GM19324 (cell line): ENCODE results near the gene CEP97.
"Not testable (repeated sequence)": the region's sequence is repeated elsewhere in the genome, so short reads cannot be mapped to it uniquely, and the experiment has no call there.

Source experiments
- ATAC-seq: cut with Tn5 transposase; IDR thresholded peaks from one replicate; pipeline ENCODE4 v1.9.1; 2021; ENCODE audit warnings: mild to moderate bottlenecking, moderate library complexity; ENCODE audit not compliant: unreplicated experiment, low FRiP score

CEP97 gene, protein sequence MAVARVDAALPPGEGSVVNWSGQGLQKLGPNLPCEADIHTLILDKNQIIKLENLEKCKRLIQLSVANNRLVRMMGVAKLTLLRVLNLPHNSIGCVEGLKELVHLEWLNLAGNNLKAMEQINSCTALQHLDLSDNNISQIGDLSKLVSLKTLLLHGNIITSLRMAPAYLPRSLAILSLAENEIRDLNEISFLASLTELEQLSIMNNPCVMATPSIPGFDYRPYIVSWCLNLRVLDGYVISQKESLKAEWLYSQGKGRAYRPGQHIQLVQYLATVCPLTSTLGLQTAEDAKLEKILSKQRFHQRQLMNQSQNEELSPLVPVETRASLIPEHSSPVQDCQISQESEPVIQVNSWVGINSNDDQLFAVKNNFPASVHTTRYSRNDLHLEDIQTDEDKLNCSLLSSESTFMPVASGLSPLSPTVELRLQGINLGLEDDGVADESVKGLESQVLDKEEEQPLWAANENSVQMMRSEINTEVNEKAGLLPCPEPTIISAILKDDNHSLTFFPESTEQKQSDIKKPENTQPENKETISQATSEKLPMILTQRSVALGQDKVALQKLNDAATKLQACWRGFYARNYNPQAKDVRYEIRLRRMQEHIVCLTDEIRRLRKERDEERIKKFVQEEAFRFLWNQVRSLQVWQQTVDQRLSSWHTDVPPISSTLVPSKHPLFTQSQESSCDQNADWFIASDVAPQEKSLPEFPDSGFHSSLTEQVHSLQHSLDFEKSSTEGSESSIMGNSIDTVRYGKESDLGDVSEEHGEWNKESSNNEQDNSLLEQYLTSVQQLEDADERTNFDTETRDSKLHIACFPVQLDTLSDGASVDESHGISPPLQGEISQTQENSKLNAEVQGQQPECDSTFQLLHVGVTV

DNA sequence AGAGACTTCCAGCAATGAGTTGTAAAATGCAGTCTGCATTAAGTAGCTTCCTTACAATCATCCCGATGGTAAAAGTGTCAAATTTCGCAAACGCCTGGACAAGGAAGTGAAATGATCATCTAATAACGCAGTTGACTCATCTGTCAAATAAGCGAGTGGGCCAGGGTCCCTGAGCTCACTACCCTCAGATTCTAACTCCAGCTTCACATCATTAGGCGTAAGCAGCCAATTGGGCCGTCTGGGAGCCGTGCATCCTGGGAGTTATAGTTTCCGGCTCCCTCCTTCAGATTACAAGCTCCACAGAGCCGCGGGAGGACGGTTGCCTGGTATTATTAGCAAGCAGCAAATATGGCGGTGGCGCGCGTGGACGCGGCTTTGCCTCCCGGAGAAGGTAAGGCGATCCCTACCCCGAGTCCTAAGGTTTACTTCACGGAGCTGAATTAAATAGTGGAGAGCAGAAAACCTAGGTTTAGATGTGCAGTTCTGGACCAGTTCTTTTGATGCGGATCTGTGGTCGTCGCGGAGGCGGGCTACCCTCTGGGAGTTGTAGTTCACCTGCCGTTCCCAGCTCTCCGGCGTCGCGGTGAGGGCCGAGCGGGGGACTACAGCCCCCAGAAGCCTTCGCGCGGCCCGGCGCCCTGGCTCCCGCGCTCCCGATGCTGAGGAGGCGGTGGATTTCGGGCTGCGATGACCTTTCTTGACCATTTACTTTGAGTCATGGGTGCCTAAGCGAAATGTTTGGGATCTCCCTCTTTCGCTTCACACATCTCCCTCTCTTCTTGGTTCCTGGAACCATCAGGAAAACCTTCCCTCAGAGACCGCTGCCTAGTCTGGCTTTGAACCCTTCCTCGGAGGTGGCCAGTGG, at the start of gene CEP97:
TSS of gene CEP97 (plus strand) at position 286 of the 865 bp plus-strand sequence. CDS start at position 349, 63 bp downstream.
- peak; percentile 93 for ATAC-seq

DNA sequence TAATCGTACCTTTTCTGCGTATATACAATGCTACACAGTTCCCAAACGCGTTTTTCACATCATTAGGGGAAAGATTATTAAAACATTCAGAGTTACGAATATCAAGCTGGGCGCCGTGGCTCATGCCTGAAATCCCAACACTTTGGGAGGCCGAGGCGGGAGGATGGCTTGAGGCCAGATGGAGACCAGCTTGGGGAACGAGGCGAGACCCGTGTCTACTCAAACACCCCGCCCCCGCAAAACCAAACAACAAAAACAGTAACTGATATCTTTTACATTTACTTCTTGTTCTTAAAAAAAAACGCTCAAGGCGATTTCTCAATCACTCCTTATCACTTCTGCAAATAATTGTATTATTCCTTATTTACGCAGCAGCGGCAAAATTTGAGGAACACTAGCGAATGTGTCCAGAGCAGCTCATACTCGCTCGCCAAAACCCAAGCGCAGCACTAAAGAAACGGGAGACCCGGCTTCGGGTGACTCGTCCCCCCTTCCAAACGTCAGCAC, 48.7 kb upstream of the CEP97 start:
- no peak for ATAC-seq

DNA sequence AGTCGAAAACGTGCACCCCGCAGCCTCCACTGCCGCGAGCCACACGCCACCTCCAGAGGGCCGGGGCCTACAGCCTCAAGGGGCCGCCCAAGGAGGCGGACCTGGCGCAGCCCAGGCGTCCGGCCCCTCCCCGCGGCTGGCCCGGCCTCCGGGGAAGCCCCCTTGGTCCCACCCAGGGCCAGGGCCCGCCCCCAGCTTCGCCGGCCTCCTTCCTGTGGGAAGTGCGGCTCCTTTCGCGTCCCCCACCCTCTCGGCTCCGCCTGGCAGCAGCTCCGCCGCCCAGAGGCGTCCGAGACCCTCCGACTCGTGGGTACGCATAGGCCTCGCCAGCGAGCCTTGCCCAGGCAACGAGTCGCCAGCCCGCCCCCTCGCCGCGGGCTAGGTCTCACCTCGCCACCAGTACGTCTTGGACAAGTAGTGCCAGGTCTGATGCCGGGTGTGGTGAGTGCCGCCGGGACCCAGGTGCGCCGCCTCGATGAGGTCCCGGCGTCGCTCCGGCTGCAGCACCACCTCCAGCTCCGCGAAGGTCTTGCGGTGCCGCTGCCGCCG, 48.1 kb upstream of the CEP97 start:
- ATAC-seq: peak; percentile 94

DNA sequence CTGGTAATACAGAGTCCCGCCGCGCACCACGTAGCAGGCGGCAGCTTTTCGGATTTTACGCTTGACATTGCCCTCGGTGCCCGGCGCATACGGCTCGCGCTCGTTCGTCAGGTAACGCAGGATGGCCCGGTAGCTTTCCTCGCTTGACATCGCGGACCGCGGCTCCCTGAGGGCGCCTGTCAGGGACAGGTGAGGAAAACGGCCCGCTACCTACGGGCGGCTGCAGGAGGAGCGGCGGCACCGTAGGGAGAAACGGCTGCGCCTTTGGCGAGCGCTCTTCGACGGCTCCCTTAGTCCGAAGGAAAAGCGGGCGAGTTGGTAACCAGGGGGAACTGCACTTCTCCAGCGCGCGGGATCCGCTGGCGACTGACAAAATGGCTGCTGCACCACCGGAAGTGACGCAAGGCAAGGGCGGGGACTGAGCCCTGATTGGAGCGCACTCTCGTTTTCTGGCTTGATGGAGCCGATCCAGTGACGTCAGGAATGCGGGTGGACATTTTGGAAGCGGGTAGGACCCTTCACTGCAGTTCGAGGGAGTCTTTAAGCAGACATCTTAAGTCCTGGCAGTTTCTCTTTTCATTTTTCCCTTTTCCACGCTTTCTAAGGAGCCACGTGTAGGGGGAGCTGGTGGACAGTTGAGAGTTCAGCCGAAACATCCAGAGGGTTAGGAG, 47.5 kb upstream of the CEP97 start, which contains the start of gene ZBTB11:
TSS of gene ZBTB11 (minus strand) at position 368 of the 671 bp plus-strand sequence. CDS start at position 150, 218 bp downstream.
- peak; percentile 56 for ATAC-seq

DNA sequence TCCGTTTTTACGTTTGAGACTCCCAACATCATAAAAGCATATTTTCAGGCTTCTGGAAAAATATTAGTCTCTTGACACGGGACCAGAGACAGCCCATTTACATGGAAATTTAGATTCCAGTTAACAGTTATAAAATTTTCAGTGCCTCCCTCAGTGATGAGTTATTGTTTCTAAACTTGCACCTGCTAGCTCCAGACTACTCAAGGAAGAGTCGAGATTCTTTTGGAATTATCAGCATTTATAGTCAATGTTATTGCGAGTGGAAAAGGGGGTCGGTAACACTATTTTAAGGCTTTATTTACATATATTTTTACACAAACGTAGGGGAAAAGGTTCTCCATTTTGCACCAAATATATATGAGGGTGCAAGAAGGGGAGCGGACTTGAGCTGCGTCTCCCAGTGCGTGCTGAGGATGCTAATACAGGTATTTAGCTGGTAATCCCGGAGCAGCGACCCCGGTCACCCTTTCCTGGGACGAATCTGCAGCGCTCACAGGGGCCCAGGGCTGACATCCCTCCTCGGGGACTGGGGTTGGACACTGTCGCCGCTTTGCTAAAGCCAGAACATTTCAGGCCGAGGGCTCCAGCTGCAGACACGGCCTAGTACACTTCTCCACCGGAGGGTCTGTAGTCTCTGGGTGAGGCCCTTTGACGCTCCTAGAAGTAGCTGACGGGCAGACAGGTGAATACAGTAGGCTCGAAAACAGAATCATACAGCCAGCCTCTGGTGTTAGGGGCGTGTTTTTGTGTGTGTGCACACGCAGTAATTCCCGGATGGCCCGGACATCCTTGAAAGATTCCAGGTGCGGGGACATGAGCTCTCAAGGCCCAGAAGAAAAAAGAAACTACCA, 46.8 kb upstream of the CEP97 start:
- no peak for ATAC-seq

DNA sequence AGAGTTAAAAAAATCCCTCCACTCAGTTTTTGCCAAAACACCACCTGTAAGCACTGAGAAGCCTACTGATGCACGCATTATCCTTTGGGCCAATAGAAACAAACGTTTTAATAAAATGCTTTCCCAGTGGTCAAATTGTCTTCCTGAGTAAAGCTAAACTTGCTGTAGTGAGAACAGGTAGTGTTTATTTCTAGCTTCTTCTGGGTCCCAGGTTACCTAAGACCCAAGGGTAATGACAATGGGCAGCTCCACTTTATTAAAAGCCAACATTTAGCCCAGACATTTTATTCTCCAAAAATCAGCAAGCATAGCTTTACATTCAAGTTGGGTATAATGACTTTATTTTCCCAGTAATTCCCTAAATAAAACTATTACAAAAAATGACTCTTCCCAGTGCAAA, 45.6 kb upstream of the CEP97 start:
- not testable (repeated sequence) for ATAC-seq

DNA sequence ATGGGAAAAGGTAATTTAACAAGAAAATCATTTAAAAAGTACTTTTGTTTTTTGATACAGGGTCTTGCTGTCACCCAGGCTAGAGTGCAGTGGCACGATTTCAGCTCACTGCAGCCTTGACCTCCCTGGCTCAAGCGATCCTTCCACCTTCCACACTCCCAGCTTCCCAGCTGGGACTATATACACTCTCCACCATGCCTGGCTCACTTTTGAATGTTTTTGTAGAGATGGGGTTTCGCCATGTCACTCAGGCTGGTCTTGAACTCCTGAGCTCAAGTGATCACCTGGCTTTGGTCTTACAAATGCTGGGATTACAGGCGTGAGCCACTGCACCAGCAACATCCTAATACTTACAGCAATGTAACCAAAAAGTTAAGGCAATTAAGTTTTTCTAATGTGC, 43.9 kb upstream of the CEP97 start:
- ATAC-seq: no peak

DNA sequence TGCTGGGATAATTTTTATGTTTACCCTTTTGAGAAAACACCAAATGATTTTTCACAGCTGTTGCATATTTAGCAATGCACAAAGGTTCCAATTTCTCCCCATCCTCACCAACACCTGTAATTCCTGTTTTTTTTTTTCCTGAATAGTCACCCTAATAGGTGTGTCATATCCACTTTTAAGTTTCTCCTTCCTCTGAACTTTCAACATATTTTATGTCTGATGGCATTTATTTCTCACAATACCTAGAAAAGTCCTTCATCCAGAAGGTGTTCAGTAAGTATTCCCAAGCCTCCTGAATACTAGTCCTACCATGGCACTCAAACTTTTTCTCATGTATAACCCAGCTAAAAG, 39.4 kb upstream of the CEP97 start:
- ATAC-seq: no peak

DNA sequence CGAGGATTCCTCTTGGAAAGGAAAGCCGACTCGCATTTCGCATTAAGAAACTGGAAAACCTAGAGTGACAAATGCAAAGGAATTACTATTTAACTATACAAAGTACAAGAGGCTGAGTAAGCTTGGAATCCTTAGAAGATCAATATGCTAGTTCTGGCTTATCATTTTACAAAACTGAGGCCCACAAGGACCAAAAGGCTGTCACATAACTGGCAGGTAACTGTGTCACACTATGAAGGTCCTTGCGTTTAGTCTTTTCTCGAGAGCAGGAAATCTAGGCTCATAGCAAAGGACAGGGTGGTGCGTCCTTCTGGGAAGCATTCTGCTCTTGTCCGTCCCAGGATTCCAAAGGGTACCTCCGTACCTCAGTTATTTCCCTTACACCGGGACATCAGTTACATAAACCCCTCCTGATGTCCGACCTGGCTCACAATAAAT, 38.5 kb upstream of the CEP97 start:
- ATAC-seq: peak; percentile 7

DNA sequence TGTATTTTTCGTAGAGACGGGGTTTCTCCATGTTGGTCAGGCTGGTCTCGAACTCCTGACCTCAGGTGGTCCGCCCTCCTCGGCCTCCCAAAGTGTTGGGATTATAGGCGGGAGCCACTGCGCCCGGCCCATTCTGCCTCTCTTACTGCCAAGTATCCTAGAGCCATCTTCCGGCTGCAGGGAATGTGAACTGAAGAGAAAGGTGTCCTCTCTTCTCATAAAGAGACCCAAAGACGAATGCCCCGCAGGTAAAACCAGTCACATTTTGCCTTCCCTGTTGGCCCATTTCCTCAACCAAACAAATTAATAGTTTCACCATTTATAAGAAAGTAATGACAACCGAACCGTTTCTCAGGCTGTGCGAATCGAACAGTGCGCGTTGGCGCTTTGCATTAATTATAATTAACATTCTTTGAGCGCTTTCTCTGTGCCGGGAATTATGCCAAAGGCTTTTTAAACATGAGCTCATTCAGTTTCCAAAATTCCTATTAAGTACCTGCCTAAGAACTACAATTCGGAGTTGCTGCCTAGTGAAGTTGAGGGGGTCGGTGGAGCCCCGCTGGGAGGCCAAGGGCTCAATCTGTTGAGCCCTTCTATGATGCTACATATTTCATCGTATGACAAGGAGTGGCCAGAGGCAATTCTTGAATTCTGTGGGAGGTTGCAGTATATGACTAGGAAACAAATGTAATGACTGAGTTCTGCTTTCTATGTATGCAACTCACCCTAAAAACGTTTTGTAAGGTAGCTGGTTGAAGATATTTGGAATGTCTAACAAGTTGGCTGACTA, 37.1 kb upstream of the CEP97 start:
- ATAC-seq: no peak

DNA sequence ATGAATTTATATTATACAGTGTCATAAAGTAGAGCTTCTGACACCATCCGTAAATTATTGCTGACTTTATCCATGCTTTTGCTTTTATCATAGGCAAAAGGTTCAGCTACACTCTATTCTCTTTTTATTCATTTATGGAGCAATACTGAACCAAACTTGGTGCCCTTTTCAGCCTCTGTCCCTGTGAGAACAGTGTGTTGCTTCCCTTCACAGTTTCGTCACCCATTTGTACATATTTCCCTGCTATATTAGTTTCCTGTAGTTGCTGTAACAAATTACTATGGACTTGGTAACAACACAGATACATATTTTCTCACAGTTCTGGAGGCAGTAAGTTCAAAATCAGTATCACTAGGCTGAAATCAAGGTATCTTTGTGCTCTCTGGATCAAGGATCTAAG, 35.1 kb upstream of the CEP97 start:
- ATAC-seq: no peak

DNA sequence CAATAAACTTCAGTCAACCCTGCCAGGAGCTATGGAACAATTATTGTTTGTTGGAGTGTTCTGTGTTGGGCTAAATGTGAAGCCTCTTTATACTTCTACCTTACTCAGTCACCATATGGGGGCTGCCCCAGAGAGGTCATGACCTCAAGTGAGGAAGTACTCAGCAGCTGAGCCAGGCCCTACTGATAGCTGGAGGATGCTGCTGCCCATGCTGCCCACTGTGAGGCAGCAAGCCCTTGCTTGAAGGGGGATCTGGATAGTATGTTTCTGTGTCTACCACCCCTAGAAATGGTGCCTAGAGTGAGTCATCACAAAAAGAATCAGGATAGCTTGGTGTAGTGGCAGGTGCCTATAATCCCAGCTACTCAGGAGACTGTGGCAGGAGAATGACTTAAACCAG, 33.4 kb upstream of the CEP97 start:
- peak; percentile 29 for ATAC-seq

DNA sequence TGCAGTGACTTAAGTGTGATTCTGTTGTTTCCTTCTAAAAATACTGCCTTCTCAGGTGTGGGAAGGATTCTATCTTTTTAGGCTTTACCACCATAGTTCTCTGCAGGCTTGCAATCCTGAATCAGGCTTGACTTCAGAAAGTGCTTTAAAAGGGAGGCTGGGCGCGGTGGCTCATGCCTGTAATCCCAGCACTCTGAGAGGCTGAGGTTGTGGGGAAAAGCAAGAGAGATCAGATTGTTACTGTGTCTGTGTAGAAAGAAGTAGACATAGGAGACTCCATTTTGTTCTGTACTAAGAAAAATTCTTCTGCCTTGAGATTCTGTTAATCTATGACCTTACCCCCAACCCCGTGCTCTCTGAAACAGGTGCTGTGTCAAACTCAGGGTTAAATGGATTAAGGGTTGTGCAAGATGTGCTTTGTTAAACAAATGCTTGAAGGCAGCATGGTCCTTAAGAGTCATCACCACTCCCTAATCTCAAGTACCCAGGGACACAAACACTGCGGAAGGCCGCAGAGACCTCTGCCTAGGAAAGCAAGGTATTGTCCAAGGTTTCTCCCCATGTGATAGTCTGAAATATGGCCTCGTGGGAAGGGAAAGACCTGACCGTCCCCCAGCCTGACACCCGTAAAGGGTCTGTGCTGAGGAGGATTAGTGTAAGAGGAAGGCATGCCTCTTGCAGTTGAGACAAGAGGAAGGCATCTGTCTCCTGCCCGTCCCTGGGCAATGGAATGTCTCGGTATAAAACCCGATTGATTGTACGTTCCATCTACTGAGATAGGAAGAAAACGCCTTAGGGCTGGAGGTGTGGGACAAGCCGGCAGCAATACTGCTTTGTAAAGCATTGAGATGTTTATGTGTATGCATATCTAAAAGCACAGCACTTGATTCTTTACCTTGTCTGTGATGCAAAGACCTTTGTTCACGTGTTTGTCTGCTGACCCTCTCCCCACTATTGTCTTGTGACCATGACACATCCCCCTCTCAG, 32.4 kb upstream of the CEP97 start:
- not testable (repeated sequence) for ATAC-seq

DNA sequence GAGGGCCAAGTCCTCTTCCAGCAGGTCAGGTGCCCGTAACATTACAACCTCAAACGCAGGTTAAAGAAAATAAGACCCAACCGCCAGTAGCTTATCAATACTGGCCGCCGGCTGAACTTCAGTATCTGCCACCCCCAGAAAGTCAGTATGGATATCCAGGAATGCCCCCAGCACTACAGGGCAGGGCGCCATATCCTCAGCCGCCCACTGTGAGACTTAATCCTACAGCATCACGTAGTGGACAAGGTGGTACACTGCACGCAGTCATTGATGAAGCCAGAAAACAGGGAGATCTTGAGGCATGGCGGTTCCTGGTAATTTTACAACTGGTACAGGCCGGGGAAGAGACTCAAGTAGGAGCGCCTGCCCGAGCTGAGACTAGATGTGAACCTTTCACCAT, 30.9 kb upstream of the CEP97 start:
- ATAC-seq: not testable (repeated sequence)

DNA sequence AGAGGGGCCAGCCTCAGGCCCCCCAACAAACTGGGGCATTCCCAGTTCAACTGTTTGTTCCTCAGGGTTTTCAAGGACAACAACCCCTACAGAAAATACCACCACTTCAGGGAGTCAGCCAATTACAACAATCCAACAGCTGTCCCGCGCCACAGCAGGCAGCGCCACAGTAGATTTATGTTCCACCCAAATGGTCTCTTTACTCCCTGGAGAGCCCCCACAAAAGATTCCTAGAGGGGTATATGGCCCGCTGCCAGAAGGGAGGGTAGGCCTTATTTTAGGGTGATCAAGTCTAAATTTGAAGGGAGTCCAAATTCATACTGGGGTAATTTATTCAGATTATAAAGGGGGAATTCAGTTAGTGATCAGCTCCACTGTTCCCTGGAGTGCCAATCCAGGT, 29.6 kb upstream of the CEP97 start:
- ATAC-seq: not testable (repeated sequence)

DNA sequence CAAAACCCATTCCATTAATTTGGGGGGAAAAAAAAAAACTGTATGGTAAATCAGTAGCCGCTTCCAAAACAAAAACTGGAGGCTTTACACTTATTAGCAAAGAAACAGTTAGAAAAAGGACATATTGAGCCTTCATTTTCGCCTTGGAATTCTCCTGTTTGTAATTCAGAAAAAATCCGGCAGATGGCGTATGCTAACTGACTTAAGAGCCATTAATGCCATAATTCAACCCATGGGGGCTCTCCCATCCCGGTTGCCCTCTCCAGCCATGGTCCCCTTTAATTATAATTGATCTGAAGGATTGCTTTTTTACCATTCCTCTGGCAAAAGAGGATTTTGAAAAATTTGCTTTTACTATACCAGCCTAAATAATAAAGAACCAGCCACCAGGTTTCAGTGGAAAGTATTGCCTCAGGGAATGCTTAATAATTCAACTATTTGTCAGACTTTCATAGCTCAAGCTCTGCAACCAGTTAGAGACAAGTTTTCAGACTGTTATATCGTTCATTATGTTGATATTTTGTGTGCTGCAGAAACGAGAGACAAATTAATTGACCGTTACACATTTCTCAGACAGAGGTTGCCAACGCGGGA, 28.5 kb upstream of the CEP97 start:
- no peak for ATAC-seq
